Mammary epithelial cell (primary cell): ENCODE results near the gene ZNF491.
"Not testable (repeated sequence)": the region's sequence is repeated elsewhere in the genome, so short reads cannot be mapped to it uniquely, and the experiment has no call there.

ENCODE experiments used
- EZH2 ChIP-seq: IDR thresholded peaks from 2 replicates; pipeline ENCODE4 v1.6.1; 2012; ENCODE audit warnings: low read length, inconsistent platforms, borderline replicate concordance
- TF ChIP-seq, protein P1 (sequence below), 2 donors: IDR thresholded peaks in 1 of 2; conservative IDR thresholded peaks in 1 of 2; 2 replicates each; pipeline ENCODE4 v1.5.1; 2011 to 2012; ENCODE audit warnings: inconsistent platforms in 2 of 2, low read length in 2 of 2, mild to moderate bottlenecking in 2 of 2, control low read depth in 1 of 2, low read depth in 1 of 2; ENCODE audit not compliant: insufficient read depth in 1 of 2; ENCODE audit errors: extremely low read depth in 1 of 2

- TF ChIP-seq, protein P1, sequence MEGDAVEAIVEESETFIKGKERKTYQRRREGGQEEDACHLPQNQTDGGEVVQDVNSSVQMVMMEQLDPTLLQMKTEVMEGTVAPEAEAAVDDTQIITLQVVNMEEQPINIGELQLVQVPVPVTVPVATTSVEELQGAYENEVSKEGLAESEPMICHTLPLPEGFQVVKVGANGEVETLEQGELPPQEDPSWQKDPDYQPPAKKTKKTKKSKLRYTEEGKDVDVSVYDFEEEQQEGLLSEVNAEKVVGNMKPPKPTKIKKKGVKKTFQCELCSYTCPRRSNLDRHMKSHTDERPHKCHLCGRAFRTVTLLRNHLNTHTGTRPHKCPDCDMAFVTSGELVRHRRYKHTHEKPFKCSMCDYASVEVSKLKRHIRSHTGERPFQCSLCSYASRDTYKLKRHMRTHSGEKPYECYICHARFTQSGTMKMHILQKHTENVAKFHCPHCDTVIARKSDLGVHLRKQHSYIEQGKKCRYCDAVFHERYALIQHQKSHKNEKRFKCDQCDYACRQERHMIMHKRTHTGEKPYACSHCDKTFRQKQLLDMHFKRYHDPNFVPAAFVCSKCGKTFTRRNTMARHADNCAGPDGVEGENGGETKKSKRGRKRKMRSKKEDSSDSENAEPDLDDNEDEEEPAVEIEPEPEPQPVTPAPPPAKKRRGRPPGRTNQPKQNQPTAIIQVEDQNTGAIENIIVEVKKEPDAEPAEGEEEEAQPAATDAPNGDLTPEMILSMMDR (conservative IDR thresholded peaks at IDR 0.05 in 1 of 2, IDR thresholded peaks at IDR 0.05 in 1 of 2; ENCODE audit: extremely low read depth in 1 of 2, insufficient read depth in 1 of 2, low read depth in 1 of 2, low read length in 2 of 2) = not testable (repeated sequence)
- not testable (repeated sequence) for TF ChIP-seq EZH2
Observed at GRCh38 chr19:11847615-11848014, 49.3 kb downstream of the ZNF491 start.
